Mucosa of descending colon (tissue), 3 donors: ENCODE results near the gene MYO5B. TPM values are rescaled to one million over a fixed set of nuclear protein-coding genes. Genes with fewer than 3 reads are reported as not detected.

Experiments
- ATAC-seq: fragments of 200-7000 bp; cut with Tn5 transposase; one replicate; pipeline ENCODE4 v1.9.1; 2020; ENCODE audit warnings: mild to moderate bottlenecking, moderate library complexity
- DNase-seq, 3 donors: peaks; one replicate each; pipeline ENCODE4 v3.0.0-alpha.2; 2020
- H3K36me3 ChIP-seq: fragments of 200-600 bp; one replicate; pipeline ENCODE4 v1.8.0; 2021; ENCODE audit warnings: low read depth, mild to moderate bottlenecking
- H3K4me1 ChIP-seq: fragments of 200-600 bp; one replicate; pipeline ENCODE4 v1.8.0; 2021; ENCODE audit warnings: low read depth, mild to moderate bottlenecking
- H3K4me3 ChIP-seq: fragments of 200-600 bp; one replicate; pipeline ENCODE4 v1.8.0; 2021; ENCODE audit warnings: mild to moderate bottlenecking
- H3K9me3 ChIP-seq: fragments of 200-600 bp; one replicate; pipeline ENCODE4 v1.8.0; 2021; ENCODE audit warnings: mild to moderate bottlenecking
- intact Hi-C, 2 donors: fragments of 100-400 bp; cut with DNase I in 1 of 2; cut with micrococcal nuclease in 1 of 2; formaldehyde crosslinking; loops; one replicate each; pipeline versions ENCODE4 v1.11.0 to v1.11.1; 2022; cut with DNase I, micrococcal nuclease
- total RNA-seq, 3 donors: library from RNA; stranded (reverse); fragmentation: NEBNext Ultra II Directional in 2 of 3; extraction: Animal tissue kit (Norgen Biotek cat#: 25700) in 2 of 3; gene quantifications; one replicate each; pipeline versions ENCODE4 v1.2.1 to v1.2.4, GENCODE V29; 2021 to 2023
- TF ChIP-seq, protein P1 (sequence below): fragments of 200-600 bp; IDR thresholded peaks from one replicate; pipeline ENCODE4 v1.8.0; 2022; ENCODE audit warnings: antibody characterized with exemption, mild to moderate bottlenecking
- donor health status: DM: no; HTN: no; CAD: no; lungs with moderate emphysema.
- donor health status: DM: no; HTN: no; CAD: no.
- donor health status: DM: no; HTN: yes; CAD: no.

Gene MYO5B
- total RNA-seq, 3 donors from 2014 or later = 52.7 to 179 (median 120) TPM

DNA sequence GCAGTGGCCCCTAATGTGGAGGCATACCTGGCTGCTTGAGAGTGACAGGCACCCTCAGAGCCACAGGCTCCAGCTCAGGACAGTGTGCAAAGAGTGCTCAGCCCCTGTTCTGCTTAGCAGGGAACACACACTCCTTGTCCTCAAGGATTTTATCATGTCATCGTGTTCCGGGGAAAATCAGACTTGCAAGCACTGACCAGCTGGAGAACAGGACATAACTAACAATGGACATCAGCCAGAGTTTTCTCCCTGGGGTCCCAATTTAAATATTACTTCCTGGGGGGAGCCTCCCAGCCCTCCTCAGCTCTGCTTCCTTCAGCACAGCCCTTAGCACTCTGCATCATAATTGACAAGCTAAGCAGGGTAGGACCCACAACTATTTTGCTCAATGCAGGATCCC is 206.2 kb downstream of the MYO5B start:
- no peak for ATAC-seq
- TF ChIP-seq, protein P1, sequence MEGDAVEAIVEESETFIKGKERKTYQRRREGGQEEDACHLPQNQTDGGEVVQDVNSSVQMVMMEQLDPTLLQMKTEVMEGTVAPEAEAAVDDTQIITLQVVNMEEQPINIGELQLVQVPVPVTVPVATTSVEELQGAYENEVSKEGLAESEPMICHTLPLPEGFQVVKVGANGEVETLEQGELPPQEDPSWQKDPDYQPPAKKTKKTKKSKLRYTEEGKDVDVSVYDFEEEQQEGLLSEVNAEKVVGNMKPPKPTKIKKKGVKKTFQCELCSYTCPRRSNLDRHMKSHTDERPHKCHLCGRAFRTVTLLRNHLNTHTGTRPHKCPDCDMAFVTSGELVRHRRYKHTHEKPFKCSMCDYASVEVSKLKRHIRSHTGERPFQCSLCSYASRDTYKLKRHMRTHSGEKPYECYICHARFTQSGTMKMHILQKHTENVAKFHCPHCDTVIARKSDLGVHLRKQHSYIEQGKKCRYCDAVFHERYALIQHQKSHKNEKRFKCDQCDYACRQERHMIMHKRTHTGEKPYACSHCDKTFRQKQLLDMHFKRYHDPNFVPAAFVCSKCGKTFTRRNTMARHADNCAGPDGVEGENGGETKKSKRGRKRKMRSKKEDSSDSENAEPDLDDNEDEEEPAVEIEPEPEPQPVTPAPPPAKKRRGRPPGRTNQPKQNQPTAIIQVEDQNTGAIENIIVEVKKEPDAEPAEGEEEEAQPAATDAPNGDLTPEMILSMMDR = no peak
- intact Hi-C loops = no loop called here

DNA sequence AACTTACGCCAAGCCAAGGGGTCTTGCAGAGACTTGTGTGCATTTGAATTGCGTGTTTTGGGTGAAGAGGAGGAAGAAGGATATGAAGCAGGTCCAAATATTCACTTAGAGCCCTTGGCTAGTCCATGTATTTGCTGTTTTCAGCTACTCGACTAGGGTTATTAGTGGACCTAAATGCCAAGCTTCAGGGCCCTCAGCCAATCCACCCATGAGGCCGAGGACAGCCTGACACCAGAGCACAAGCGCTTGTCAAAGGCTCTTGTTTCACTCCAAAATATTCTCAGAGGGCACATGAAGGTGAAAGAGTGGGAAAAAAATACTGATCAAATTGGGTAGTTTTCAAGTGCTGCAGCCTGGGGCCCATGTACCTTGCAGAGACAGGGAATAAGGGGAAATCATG is 206.8 kb downstream of the MYO5B start:
- H3K4me1 ChIP-seq = no peaks in the 10 kb centered on the region
- intact Hi-C loops = no loop called here
- ATAC-seq (no peak), DNase-seq (no peak)
- TF ChIP-seq, protein P1 = no peak
- H3K9me3 ChIP-seq = no peaks in the 10 kb centered on the region
- H3K4me3 ChIP-seq = no peak overlapping the region
- H3K36me3 ChIP-seq = no peaks in the 10 kb centered on the region

More for the DNA sequence above, 206.2 kb downstream of the MYO5B start:
- DNase-seq = no peak
- Histone ChIP-seq H3K36me3 (no peaks in the 10 kb centered on the region), H3K4me1 (no peaks in the 10 kb centered on the region), H3K9me3 (no peaks in the 10 kb centered on the region), H3K4me3 (no peak overlapping the region)

GRCh38 chr18:49985236-49985635 is 209.7 kb downstream of the MYO5B start:
- no peak for DNase-seq
- ATAC-seq = no peak
- Histone ChIP-seq H3K4me3 (no peak overlapping the region), H3K36me3 (no peaks in the 10 kb centered on the region), H3K9me3 (no peaks in the 10 kb centered on the region), H3K4me1 (no peaks in the 10 kb centered on the region)
- TF ChIP-seq, protein P1 = no peak
- intact Hi-C loops = no loop called here

DNA sequence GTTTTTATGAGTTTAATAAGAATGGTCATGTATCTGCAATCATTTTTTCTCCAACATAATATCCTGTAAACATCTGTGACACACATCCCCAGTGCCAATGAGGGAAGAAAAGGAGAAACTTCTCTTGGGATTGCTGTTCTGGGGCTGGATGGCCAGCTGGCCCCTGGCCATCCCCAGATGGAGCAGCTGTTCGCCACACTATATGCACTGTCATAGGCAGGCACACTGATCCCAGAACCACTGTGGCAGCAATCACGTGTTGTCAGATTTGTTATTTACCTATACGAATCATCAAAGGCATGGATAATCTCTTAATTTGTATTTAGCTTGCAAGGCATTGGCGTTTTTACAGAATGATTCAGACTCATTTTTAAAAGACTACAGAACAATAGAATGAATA is 214.1 kb downstream of the MYO5B start:
- DNase-seq (no peak), ATAC-seq (no peak)
- TF ChIP-seq, protein P1 = no peak
- no peak overlapping the region for H3K4me3 ChIP-seq
- no peaks in the 10 kb centered on the region for H3K4me1 ChIP-seq
- intact Hi-C loops = no loop called here
- H3K9me3 ChIP-seq = no peaks in the 10 kb centered on the region
- H3K36me3 ChIP-seq = no peaks in the 10 kb centered on the region

GRCh38 chr18:49976795-49977560 is 218.0 kb downstream of the MYO5B start:
- Histone ChIP-seq H3K9me3 (no peaks in the 10 kb centered on the region), H3K4me1 (no peaks in the 10 kb centered on the region), H3K36me3 (no peaks in the 10 kb centered on the region), H3K4me3 (no peak overlapping the region)
- intact Hi-C loops = no loop called here
- TF ChIP-seq, protein P1 = no peak
- no peak for DNase-seq
- ATAC-seq = no peak
